Measurements from ENCODE around the gene SLC13A1.

The SLC13A1 gene

DNA sequence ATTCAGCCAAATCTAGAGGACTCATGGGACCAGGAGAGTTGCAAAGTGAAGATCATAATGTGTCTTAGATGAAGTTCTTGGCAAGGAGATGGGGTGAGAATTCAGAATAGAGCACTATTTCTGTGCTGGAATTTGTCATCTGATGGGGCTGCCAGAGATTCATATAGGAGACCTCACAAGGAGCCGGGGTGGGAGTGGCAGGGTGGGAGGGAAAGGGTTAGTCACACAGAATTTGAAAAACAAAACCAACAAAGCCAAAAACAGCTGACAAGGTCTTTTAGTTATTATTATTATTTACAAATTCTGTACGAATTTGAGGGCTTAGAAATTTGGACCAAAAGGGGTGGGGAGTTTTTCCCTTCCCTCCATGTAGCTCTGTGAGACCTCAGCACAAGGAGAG, 1.7 kb downstream of the SLC13A1 start (continued):
- TF ChIP-seq, protein P1, sequence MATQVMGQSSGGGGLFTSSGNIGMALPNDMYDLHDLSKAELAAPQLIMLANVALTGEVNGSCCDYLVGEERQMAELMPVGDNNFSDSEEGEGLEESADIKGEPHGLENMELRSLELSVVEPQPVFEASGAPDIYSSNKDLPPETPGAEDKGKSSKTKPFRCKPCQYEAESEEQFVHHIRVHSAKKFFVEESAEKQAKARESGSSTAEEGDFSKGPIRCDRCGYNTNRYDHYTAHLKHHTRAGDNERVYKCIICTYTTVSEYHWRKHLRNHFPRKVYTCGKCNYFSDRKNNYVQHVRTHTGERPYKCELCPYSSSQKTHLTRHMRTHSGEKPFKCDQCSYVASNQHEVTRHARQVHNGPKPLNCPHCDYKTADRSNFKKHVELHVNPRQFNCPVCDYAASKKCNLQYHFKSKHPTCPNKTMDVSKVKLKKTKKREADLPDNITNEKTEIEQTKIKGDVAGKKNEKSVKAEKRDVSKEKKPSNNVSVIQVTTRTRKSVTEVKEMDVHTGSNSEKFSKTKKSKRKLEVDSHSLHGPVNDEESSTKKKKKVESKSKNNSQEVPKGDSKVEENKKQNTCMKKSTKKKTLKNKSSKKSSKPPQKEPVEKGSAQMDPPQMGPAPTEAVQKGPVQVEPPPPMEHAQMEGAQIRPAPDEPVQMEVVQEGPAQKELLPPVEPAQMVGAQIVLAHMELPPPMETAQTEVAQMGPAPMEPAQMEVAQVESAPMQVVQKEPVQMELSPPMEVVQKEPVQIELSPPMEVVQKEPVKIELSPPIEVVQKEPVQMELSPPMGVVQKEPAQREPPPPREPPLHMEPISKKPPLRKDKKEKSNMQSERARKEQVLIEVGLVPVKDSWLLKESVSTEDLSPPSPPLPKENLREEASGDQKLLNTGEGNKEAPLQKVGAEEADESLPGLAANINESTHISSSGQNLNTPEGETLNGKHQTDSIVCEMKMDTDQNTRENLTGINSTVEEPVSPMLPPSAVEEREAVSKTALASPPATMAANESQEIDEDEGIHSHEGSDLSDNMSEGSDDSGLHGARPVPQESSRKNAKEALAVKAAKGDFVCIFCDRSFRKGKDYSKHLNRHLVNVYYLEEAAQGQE (tag by site-specific recombination; IDR thresholded peaks at IDR 0.05): no peak
- TF ChIP-seq, protein P2, sequence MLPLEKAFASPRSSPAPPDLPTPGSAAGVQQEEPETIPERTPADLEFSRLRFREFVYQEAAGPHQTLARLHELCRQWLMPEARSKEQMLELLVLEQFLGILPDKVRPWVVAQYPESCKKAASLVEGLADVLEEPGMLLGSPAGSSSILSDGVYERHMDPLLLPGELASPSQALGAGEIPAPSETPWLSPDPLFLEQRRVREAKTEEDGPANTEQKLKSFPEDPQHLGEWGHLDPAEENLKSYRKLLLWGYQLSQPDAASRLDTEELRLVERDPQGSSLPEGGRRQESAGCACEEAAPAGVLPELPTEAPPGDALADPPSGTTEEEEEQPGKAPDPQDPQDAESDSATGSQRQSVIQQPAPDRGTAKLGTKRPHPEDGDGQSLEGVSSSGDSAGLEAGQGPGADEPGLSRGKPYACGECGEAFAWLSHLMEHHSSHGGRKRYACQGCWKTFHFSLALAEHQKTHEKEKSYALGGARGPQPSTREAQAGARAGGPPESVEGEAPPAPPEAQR (tag by site-specific recombination; IDR thresholded peaks at IDR 0.05): no peak

DNA sequence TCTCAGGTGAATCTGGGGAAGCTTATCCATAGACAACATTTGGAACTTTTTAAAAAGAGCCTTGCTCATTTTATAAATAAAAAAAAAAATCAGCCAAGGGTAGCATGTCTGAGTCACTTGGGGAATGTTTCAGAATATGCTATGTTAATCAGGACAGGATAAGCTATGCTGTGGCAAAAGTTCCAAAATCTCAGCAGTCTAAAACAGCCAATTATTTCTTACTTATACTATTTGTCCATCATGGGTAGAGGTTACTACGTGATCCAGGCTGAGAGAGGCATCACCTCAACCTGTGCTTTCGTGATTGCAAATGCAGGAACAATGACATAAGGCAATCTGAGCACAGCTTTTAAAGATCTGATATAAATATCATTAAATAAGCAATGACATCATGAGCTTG, 6.5 kb downstream of the SLC13A1 start:
- Histone ChIP-seq H3K27ac (ENCODE audit: extremely low read depth, low read depth, low read length) (no peak overlapping the region), H3K36me3 (ENCODE audit: control insufficient read depth in 2 of 2, insufficient read depth in 1 of 2, low read length in 2 of 2) (no peaks in the 10 kb centered on the region), H3K9me3 (ENCODE audit: control insufficient read depth, insufficient read depth, low read depth, low read length) (no peaks in the 10 kb centered on the region), H3K4me3 (ENCODE audit: low read depth, low read length) (no peak overlapping the region), H3K4me1 (ENCODE audit: control insufficient read depth, insufficient read depth, low read length) (no peaks in the 10 kb centered on the region)
- TF ChIP-seq ZNF629 (tag by site-specific recombination; IDR thresholded peaks at IDR 0.05): peak; percentile 38
- TF ChIP-seq, protein P3, sequence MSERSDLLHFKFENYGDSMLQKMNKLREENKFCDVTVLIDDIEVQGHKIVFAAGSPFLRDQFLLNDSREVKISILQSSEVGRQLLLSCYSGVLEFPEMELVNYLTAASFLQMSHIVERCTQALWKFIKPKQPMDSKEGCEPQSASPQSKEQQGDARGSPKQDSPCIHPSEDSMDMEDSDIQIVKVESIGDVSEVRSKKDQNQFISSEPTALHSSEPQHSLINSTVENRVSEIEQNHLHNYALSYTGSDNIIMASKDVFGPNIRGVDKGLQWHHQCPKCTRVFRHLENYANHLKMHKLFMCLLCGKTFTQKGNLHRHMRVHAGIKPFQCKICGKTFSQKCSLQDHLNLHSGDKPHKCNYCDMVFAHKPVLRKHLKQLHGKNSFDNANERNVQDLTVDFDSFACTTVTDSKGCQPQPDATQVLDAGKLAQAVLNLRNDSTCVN (tag by site-specific recombination; optimal IDR thresholded peaks at IDR 0.05): no peak
- TF ChIP-seq, protein P4, sequence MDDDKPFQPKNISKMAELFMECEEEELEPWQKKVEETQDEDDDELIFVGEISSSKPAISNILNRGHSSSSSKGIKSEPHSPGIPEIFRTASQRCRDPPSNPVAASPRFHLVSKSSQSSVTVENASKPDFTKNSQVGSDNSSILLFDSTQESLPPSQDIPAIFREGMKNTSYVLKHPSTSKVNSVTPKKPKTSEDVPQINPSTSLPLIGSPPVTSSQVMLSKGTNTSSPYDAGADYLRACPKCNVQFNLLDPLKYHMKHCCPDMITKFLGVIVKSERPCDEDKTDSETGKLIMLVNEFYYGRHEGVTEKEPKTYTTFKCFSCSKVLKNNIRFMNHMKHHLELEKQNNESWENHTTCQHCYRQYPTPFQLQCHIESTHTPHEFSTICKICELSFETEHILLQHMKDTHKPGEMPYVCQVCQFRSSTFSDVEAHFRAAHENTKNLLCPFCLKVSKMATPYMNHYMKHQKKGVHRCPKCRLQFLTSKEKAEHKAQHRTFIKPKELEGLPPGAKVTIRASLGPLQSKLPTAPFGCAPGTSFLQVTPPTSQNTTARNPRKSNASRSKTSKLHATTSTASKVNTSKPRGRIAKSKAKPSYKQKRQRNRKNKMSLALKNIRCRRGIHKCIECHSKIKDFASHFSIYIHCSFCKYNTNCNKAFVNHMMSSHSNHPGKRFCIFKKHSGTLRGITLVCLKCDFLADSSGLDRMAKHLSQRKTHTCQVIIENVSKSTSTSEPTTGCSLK (tag by site-specific recombination; IDR thresholded peaks at IDR 0.05): no peak
- no peak for TF ChIP-seq ZNF521 (tag by site-specific recombination; IDR thresholded peaks at IDR 0.05)
- TF ChIP-seq IKZF3 (tag by site-specific recombination; IDR thresholded peaks at IDR 0.05): no peak
- TF ChIP-seq, protein P5, sequence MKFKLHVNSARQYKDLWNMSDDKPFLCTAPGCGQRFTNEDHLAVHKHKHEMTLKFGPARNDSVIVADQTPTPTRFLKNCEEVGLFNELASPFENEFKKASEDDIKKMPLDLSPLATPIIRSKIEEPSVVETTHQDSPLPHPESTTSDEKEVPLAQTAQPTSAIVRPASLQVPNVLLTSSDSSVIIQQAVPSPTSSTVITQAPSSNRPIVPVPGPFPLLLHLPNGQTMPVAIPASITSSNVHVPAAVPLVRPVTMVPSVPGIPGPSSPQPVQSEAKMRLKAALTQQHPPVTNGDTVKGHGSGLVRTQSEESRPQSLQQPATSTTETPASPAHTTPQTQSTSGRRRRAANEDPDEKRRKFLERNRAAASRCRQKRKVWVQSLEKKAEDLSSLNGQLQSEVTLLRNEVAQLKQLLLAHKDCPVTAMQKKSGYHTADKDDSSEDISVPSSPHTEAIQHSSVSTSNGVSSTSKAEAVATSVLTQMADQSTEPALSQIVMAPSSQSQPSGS (tag by site-specific recombination; IDR thresholded peaks at IDR 0.05; ENCODE audit: low read depth): peak; percentile 73; the same call in 1 of the 2 replicates
- TF ChIP-seq ZNF341 (tag by site-specific recombination; IDR thresholded peaks at IDR 0.05; ENCODE audit: low read depth): no peak
- TF ChIP-seq ZIC2 (tag by site-specific recombination; IDR thresholded peaks at IDR 0.05): no peak
- TF ChIP-seq ZNF843 (tag by site-specific recombination; IDR thresholded peaks at IDR 0.05): no peak
- no peak for TF ChIP-seq ZNF514 (tag by site-specific recombination; IDR thresholded peaks at IDR 0.05)
- TF ChIP-seq ZSCAN16 (tag by site-specific recombination; IDR thresholded peaks at IDR 0.05): no peak
- TF ChIP-seq MYNN (tag by site-specific recombination; IDR thresholded peaks at IDR 0.05; ENCODE audit: borderline replicate concordance): no peak
- ChIA-PET CTCF (interaction anchor here (0.6 to 0.9 kb wide), 2 partner anchors 11 to 498 kb away, joined by 3 to 4 read pairs; no protein-coding TSS in a partner anchor), POLR2A (no interaction called here)
